ENCODE measurements around the gene COG6. TPM values are rescaled to one million over a fixed set of nuclear protein-coding genes. Genes with fewer than 3 reads are reported as not detected.

COG6 gene
- total RNA-seq, 3 donors from 2014 or later: 24.7 to 30.4 (median 27.4) TPM

- no peak for TF ChIP-seq CTCF (IDR thresholded peaks at IDR 0.05)
- ATAC-seq: no peak
- H3K4me3 ChIP-seq: no peak overlapping the region
- no peaks in the 10 kb centered on the region for H3K36me3 ChIP-seq (ENCODE audit: low read depth)
- no peak for DNase-seq
- intact Hi-C loops (cut with DNase I, micrococcal nuclease): no loop called here
- H3K4me1 ChIP-seq (ENCODE audit: low read depth): peaks cover 1% of the 10 kb centered on the region
- no peaks in the 10 kb centered on the region for H3K9me3 ChIP-seq
Measured at GRCh38 chr13:39675904-39676303, 20.4 kb downstream of the COG6 start.

- no peaks in the 10 kb centered on the region for H3K4me1 ChIP-seq (ENCODE audit: low read depth)
- H3K36me3 ChIP-seq (ENCODE audit: low read depth): no peaks in the 10 kb centered on the region
- intact Hi-C loops (cut with DNase I, micrococcal nuclease): no loop called here
- DNase-seq (peak in 1 of 3 donors; percentile 68), ATAC-seq (no peak)
- H3K4me3 ChIP-seq: no peak overlapping the region
- H3K9me3 ChIP-seq: no peaks in the 10 kb centered on the region
- no peak for TF ChIP-seq CTCF (IDR thresholded peaks at IDR 0.05)
Measured at GRCh38 chr13:39676315-39676876, 20.9 kb downstream of the COG6 start.

- no peak for DNase-seq
- no peak for ATAC-seq
- Histone ChIP-seq H3K4me3 (no peak overlapping the region), H3K4me1 (ENCODE audit: low read depth) (no peaks in the 10 kb centered on the region), H3K36me3 (ENCODE audit: low read depth) (no peaks in the 10 kb centered on the region), H3K9me3 (no peaks in the 10 kb centered on the region)
- no peak for TF ChIP-seq CTCF (IDR thresholded peaks at IDR 0.05)
- intact Hi-C loops (cut with DNase I, micrococcal nuclease): loop anchor here in 1 of 2 donors (10.0 kb wide), 1 partner anchor 1002 kb away; no protein-coding TSS in a partner anchor
Measured at GRCh38 chr13:39682310-39682709, 26.8 kb downstream of the COG6 start.

- TF ChIP-seq CTCF (IDR thresholded peaks at IDR 0.05): no peak
- Histone ChIP-seq H3K9me3 (no peaks in the 10 kb centered on the region), H3K4me1 (ENCODE audit: low read depth) (no peaks in the 10 kb centered on the region), H3K4me3 (no peak overlapping the region), H3K36me3 (ENCODE audit: low read depth) (no peaks in the 10 kb centered on the region)
- ATAC-seq (no peak), DNase-seq (no peak)
- intact Hi-C loops (cut with DNase I, micrococcal nuclease): loop anchor here in 1 of 2 donors (10.0 kb wide), 1 partner anchor 1002 kb away; no protein-coding TSS in a partner anchor
Measured at GRCh38 chr13:39682788-39683187, 27.3 kb downstream of the COG6 start.

- H3K4me1 ChIP-seq (ENCODE audit: low read depth): no peaks in the 10 kb centered on the region
- no peak for DNase-seq
- no peaks in the 10 kb centered on the region for H3K9me3 ChIP-seq
- no peak for ATAC-seq
- H3K36me3 ChIP-seq (ENCODE audit: low read depth): no peaks in the 10 kb centered on the region
- H3K4me3 ChIP-seq: no peak overlapping the region
- no peak for TF ChIP-seq CTCF (IDR thresholded peaks at IDR 0.05)
- intact Hi-C loops (cut with DNase I, micrococcal nuclease): loop anchor here in 1 of 2 donors (10.0 kb wide), 1 partner anchor 1000 kb away; no protein-coding TSS in a partner anchor
Measured at GRCh38 chr13:39684531-39685137, 29.2 kb downstream of the COG6 start.

Measured in mucosa of descending colon (tissue), 3 donors.